SH-SY5Y (cell line): ENCODE results near the gene ASH1L.

ENCODE experiments used
- GATA2 ChIP-seq: IDR thresholded peaks from 2 replicates; pipeline ENCODE4 v1.6.1; 2011; ENCODE audit warnings: mild to moderate bottlenecking, low read depth, low read length
- GATA3 ChIP-seq: IDR thresholded peaks from 2 replicates; pipeline ENCODE4 v1.6.1; 2011; ENCODE audit warnings: low read depth, mild to moderate bottlenecking, low read length, moderate library complexity

GRCh38 chr1:155297384-155297783 is 265.2 kb downstream of the ASH1L start:
- TF ChIP-seq GATA2 (no peak), GATA3 (no peak)
